ENCODE measurements around the gene TGIF2. TPM values are rescaled to one million over a fixed set of nuclear protein-coding genes. Genes with fewer than 3 reads are reported as not detected.

Gene TGIF2
- total RNA-seq: 18.0 TPM
- 10 to 100 TPM; 22.4 to 31.1 (median 25.1) TPM for polyA plus RNA-seq (ENCODE audit: insufficient read depth in 1 of 8, insufficient read length in 8 of 8, low replicate concordance in 1 of 8)
- long read RNA-seq, donor 1, partial matches to known transcripts: 0 of 2 reads
- long read RNA-seq, donor 1, other reads (novel, unspliced or antisense): 0 of 2 reads
- long read RNA-seq, donor 2: 0 reads
- long read RNA-seq, donor 3, partial matches to known transcripts: 10 of 18 reads
- long read RNA-seq, donor 3, other reads (novel, unspliced or antisense): 0 of 18 reads
- long read RNA-seq, donor 4, partial matches to known transcripts: 0 of 4 reads
- long read RNA-seq, donor 4, other reads (novel, unspliced or antisense): 0 of 4 reads
- long read RNA-seq, donor 5, transcript TGIF2-201 (3 exons, 3,406 nt): major isoform, 6 of 11 reads
- long read RNA-seq, donor 5, partial matches to known transcripts: 0 of 11 reads
- long read RNA-seq, donor 5, other reads (novel, unspliced or antisense): 0 of 11 reads
- long read RNA-seq, donor 6, transcript TGIF2-201 (3 exons, 3,406 nt): major isoform, 5 of 7 reads
- long read RNA-seq, donor 6, partial matches to known transcripts: 0 of 7 reads
- long read RNA-seq, donor 6, other reads (novel, unspliced or antisense): 0 of 7 reads
- long read RNA-seq, donor 7, transcript TGIF2-204 (3 exons, 638 nt): major isoform, 5 of 9 reads
- long read RNA-seq, donor 7, partial matches to known transcripts: 0 of 9 reads
- long read RNA-seq, donor 7, other reads (novel, unspliced or antisense): 0 of 9 reads
- long read RNA-seq, donor 8, partial matches to known transcripts: 0 of 3 reads
- long read RNA-seq, donor 8, other reads (novel, unspliced or antisense): 0 of 3 reads
- long read RNA-seq, donor 9, partial matches to known transcripts: 9 of 12 reads
- long read RNA-seq, donor 9, other reads (novel, unspliced or antisense): 0 of 12 reads
- long read RNA-seq, donor 10, transcript TGIF2-201 (3 exons, 3,406 nt): major isoform, 5 of 9 reads
- long read RNA-seq, donor 10, partial matches to known transcripts: 0 of 9 reads
- long read RNA-seq, donor 10, other reads (novel, unspliced or antisense): 0 of 9 reads
- long read RNA-seq, donor 11, partial matches to known transcripts: 0 of 2 reads
- long read RNA-seq, donor 11, other reads (novel, unspliced or antisense): 0 of 2 reads

- peaks cover 28% of the 10 kb centered on the region for H3K4me1 ChIP-seq (ENCODE audit: control insufficient read depth, insufficient read depth, low read length)
- H3K27me3 ChIP-seq (ENCODE audit: control insufficient read depth, insufficient read depth, low read length): no peaks in the 10 kb centered on the region
- peaks cover under 1% of the 10 kb centered on the region for H3K36me3 ChIP-seq (ENCODE audit: control insufficient read depth, insufficient read depth, low read length)
- 1% methylated on average over 68 of the region's 80 CpGs for WGBS (ENCODE audit: insufficient coverage)
- peak; percentile 94 for DNase-seq
- peak within 1 kb of the TSS; percentile 95 for H3K27ac ChIP-seq (ENCODE audit: low read length)
- H3K4me3 ChIP-seq (ENCODE audit: low read length): peak within 1 kb of the TSS; percentile 96
- no peaks in the 10 kb centered on the region for H3K9me3 ChIP-seq (replicated peaks; ENCODE audit: control insufficient read depth, low read depth, low read length)
Measured at GRCh38 chr20:36573103-36573797, at the start of gene TGIF2. TGIF2 (plus strand) TSS chr20:36573597; CDS start chr20:36578775, 5,178 bp downstream.

- no peak for DNase-seq
- no peak overlapping the region for H3K4me3 ChIP-seq (ENCODE audit: low read length)
- H3K27ac ChIP-seq (ENCODE audit: low read length): no peak overlapping the region
- WGBS (ENCODE audit: insufficient coverage): 89% methylated on average over 15 of the region's 17 CpGs
- no peaks in the 10 kb centered on the region for H3K4me1 ChIP-seq (ENCODE audit: control insufficient read depth, insufficient read depth, low read length)
- H3K9me3 ChIP-seq (replicated peaks; ENCODE audit: control insufficient read depth, low read depth, low read length): no peaks in the 10 kb centered on the region
- no peaks in the 10 kb centered on the region for H3K27me3 ChIP-seq (ENCODE audit: control insufficient read depth, insufficient read depth, low read length)
- peaks cover 65% of the 10 kb centered on the region for H3K36me3 ChIP-seq (ENCODE audit: control insufficient read depth, insufficient read depth, low read length)
Measured at GRCh38 chr20:36525620-36526365, 47.6 kb upstream of the TGIF2 start.

GRCh38 chr20:36526521-36527011 lies 46.8 kb upstream of the TGIF2 start:
- WGBS (ENCODE audit: insufficient coverage): 90% methylated on average over 19 of the region's 29 CpGs
- DNase-seq: no peak
- Histone ChIP-seq H3K27ac (ENCODE audit: low read length) (no peak overlapping the region), H3K27me3 (ENCODE audit: control insufficient read depth, insufficient read depth, low read length) (no peaks in the 10 kb centered on the region), H3K4me3 (ENCODE audit: low read length) (no peak overlapping the region), H3K9me3 (replicated peaks; ENCODE audit: control insufficient read depth, low read depth, low read length) (no peaks in the 10 kb centered on the region), H3K4me1 (ENCODE audit: control insufficient read depth, insufficient read depth, low read length) (no peaks in the 10 kb centered on the region), H3K36me3 (ENCODE audit: control insufficient read depth, insufficient read depth, low read length) (peaks cover 62% of the 10 kb centered on the region)

GRCh38 chr20:36527331-36528125 lies 45.9 kb upstream of the TGIF2 start:
- H3K4me3 ChIP-seq (ENCODE audit: low read length): no peak overlapping the region
- H3K36me3 ChIP-seq (ENCODE audit: control insufficient read depth, insufficient read depth, low read length): peaks cover 53% of the 10 kb centered on the region
- WGBS (ENCODE audit: insufficient coverage): 80% methylated on average over 12 of the region's 32 CpGs
- H3K27me3 ChIP-seq (ENCODE audit: control insufficient read depth, insufficient read depth, low read length): no peaks in the 10 kb centered on the region
- no peaks in the 10 kb centered on the region for H3K9me3 ChIP-seq (replicated peaks; ENCODE audit: control insufficient read depth, low read depth, low read length)
- H3K4me1 ChIP-seq (ENCODE audit: control insufficient read depth, insufficient read depth, low read length): no peaks in the 10 kb centered on the region
- H3K27ac ChIP-seq (ENCODE audit: low read length): no peak overlapping the region
- DNase-seq: no peak

GRCh38 chr20:36528176-36528874 lies 45.1 kb upstream of the TGIF2 start:
- WGBS (ENCODE audit: insufficient coverage): 82% methylated on average over 12 of the region's 18 CpGs
- Histone ChIP-seq H3K4me1 (ENCODE audit: control insufficient read depth, insufficient read depth, low read length) (no peaks in the 10 kb centered on the region), H3K27ac (ENCODE audit: low read length) (no peak overlapping the region), H3K9me3 (replicated peaks; ENCODE audit: control insufficient read depth, low read depth, low read length) (no peaks in the 10 kb centered on the region), H3K36me3 (ENCODE audit: control insufficient read depth, insufficient read depth, low read length) (peaks cover 47% of the 10 kb centered on the region), H3K27me3 (ENCODE audit: control insufficient read depth, insufficient read depth, low read length) (no peaks in the 10 kb centered on the region), H3K4me3 (ENCODE audit: low read length) (no peak overlapping the region)
- no peak for DNase-seq

GRCh38 chr20:36528875-36529417 lies 44.5 kb upstream of the TGIF2 start:
- DNase-seq: no peak
- H3K9me3 ChIP-seq (replicated peaks; ENCODE audit: control insufficient read depth, low read depth, low read length): no peaks in the 10 kb centered on the region

GRCh38 chr20:36532388-36532787 lies 41.0 kb upstream of the TGIF2 start:
- Histone ChIP-seq H3K4me1 (ENCODE audit: control insufficient read depth, insufficient read depth, low read length) (no peaks in the 10 kb centered on the region), H3K27me3 (ENCODE audit: control insufficient read depth, insufficient read depth, low read length) (no peaks in the 10 kb centered on the region), H3K27ac (ENCODE audit: low read length) (no peak overlapping the region), H3K4me3 (ENCODE audit: low read length) (no peak overlapping the region), H3K9me3 (replicated peaks; ENCODE audit: control insufficient read depth, low read depth, low read length) (no peaks in the 10 kb centered on the region), H3K36me3 (ENCODE audit: control insufficient read depth, insufficient read depth, low read length) (peaks cover 13% of the 10 kb centered on the region)
- no peak for DNase-seq
- WGBS (ENCODE audit: insufficient coverage): 87% methylated on average over 10 of the region's 10 CpGs

More at GRCh38 chr20:36528875-36529417, 44.5 kb upstream of the TGIF2 start:
- H3K27ac ChIP-seq (ENCODE audit: low read length): no peak overlapping the region
- no peaks in the 10 kb centered on the region for H3K4me1 ChIP-seq (ENCODE audit: control insufficient read depth, insufficient read depth, low read length)
- no peak overlapping the region for H3K4me3 ChIP-seq (ENCODE audit: low read length)
- peaks cover 42% of the 10 kb centered on the region for H3K36me3 ChIP-seq (ENCODE audit: control insufficient read depth, insufficient read depth, low read length)
- 79% methylated on average over 11 of the region's 14 CpGs for WGBS (ENCODE audit: insufficient coverage)
- no peaks in the 10 kb centered on the region for H3K27me3 ChIP-seq (ENCODE audit: control insufficient read depth, insufficient read depth, low read length)

GRCh38 chr20:36532822-36533221 lies 40.6 kb upstream of the TGIF2 start:
- 90% methylated on average over 2 of the region's 3 CpGs for WGBS (ENCODE audit: insufficient coverage)
- H3K4me1 ChIP-seq (ENCODE audit: control insufficient read depth, insufficient read depth, low read length): no peaks in the 10 kb centered on the region

More at GRCh38 chr20:36532822-36533221, 40.6 kb upstream of the TGIF2 start:
- Histone ChIP-seq H3K27ac (ENCODE audit: low read length) (no peak overlapping the region), H3K4me3 (ENCODE audit: low read length) (no peak overlapping the region), H3K27me3 (ENCODE audit: control insufficient read depth, insufficient read depth, low read length) (no peaks in the 10 kb centered on the region), H3K9me3 (replicated peaks; ENCODE audit: control insufficient read depth, low read depth, low read length) (no peaks in the 10 kb centered on the region), H3K36me3 (ENCODE audit: control insufficient read depth, insufficient read depth, low read length) (peaks cover 9% of the 10 kb centered on the region)
- no peak for DNase-seq
